GM20431 (cell line): Measurements from ENCODE around the gene KCNQ1.

Source experiments
- in situ Hi-C: fragments of 300-500 bp; cut with MseI, MboI; formaldehyde crosslinking; loops from one replicate; pipeline ENCODE4 v1.15.0; 2020; ENCODE audit warnings: low sequenced_read_pairs; ENCODE audit not compliant: unreplicated experiment

The KCNQ1 gene

GRCh38 chr11:2554338-2555207 lies 109.8 kb downstream of the KCNQ1 start:
- in situ Hi-C loops = no loop called here

- in situ Hi-C loops = no loop called here
These were observed 110.5 kb downstream of the KCNQ1 start for GRCh38 chr11:2555336-2555735.

GRCh38 chr11:2555891-2556290 lies 111.1 kb downstream of the KCNQ1 start:
- in situ Hi-C loops = no loop called here

DNA sequence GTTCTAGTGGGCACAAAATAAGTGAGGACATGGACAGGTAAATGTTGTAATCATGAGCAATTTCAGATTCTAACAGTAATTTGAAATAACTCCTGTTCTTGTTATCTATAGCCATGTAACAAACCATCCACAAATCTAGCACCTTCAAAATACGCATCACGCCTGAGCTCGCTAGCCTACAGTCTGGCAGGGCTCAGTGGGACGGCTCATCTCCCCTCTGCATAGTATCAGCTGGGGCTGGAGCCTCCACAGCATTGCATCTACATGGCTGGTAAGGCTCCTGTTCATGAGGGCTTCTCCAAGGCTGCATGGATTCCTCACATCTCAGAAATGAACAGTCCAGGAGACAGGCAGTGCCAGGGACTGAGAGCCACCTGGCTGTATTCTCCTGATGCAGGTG lies 112.6 kb downstream of the KCNQ1 start:
- in situ Hi-C loops = no loop called here

GRCh38 chr11:2558397-2558796 lies 113.6 kb downstream of the KCNQ1 start:
- in situ Hi-C loops = no loop called here

DNA sequence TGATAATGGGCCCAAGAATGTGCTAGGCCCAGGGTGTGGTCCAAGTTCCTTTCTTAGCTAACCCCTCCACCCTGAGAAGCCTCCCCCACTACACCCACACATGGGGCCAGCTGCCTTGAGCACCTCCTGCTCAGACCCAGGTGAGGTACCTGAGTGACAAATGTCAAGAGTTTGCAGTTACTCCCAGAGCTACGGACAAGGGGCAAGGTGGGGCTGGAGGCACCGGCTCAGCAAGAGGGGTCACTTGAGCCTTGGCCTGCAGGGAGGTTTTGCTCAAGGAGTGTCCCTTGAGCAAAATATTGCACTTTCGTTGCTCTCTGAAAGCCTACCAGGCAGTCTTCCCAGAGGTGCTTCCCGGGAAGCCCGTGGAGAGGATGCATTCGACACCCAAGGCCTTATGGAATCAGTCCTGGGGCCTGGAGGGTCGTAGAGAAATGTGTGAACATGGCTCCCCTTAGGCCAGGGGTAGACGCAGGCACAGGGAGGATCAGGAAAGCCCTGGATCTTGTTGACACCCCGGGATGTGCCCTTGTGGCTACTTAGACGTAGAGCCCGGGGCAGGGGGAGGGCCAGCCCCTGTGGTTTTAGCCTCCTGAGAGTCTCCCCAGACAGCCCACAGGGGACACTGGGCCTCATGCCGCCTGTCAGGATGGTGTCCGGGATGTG lies 114.2 kb downstream of the KCNQ1 start:
- in situ Hi-C loops = no loop called here

GRCh38 chr11:2559527-2560311 lies 114.9 kb downstream of the KCNQ1 start:
- in situ Hi-C loops = no loop called here

- in situ Hi-C loops = no loop called here
These were observed 117.1 kb downstream of the KCNQ1 start for GRCh38 chr11:2561696-2562581.

DNA sequence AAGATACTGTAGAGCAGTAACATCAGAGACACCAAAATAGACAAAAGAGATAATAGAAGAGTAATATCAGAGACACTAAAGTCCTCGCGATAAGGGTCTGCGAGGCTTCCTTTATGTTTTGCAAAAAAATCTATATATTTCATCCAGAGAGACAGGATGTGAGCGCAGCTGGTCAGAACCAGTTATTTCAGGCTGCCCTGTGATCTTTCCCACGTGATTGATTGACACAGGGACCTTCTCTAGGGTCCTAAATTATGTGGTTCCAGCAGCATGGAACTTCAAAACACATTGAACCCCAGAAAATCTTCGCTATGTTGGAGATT lies 118.0 kb downstream of the KCNQ1 start:
- in situ Hi-C loops = no loop called here

GRCh38 chr11:2563213-2564007 lies 118.6 kb downstream of the KCNQ1 start:
- in situ Hi-C loops = no loop called here

DNA sequence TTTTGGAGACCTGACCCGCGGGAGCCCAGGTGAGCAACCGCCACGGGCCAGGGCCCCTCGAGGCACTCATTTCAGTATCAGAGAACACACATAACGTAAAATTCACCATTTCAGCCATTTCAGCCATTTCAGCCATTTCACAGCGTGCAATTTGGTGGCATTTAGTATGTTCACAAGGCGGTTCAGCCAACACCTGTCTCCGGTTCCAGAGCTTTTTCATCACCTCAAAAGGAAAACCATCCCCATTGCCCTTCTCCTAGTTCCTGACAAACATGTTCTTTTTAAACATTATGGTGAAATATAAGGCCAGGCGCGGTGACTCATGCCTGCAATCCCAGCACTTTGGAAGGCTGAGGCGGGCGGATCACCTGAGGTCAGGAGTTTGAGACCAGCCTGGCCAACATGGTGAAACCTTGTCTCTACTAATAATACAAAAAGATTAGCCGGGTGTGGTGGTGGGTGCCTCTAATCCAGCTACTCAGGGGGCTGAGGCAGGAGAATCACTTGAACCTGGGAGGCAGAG lies 119.3 kb downstream of the KCNQ1 start:
- in situ Hi-C loops = no loop called here

- in situ Hi-C loops = no loop called here
These were observed 120.0 kb downstream of the KCNQ1 start for GRCh38 chr11:2564588-2565425.

GRCh38 chr11:2565447-2566222 lies 120.8 kb downstream of the KCNQ1 start:
- in situ Hi-C loops = no loop called here

DNA sequence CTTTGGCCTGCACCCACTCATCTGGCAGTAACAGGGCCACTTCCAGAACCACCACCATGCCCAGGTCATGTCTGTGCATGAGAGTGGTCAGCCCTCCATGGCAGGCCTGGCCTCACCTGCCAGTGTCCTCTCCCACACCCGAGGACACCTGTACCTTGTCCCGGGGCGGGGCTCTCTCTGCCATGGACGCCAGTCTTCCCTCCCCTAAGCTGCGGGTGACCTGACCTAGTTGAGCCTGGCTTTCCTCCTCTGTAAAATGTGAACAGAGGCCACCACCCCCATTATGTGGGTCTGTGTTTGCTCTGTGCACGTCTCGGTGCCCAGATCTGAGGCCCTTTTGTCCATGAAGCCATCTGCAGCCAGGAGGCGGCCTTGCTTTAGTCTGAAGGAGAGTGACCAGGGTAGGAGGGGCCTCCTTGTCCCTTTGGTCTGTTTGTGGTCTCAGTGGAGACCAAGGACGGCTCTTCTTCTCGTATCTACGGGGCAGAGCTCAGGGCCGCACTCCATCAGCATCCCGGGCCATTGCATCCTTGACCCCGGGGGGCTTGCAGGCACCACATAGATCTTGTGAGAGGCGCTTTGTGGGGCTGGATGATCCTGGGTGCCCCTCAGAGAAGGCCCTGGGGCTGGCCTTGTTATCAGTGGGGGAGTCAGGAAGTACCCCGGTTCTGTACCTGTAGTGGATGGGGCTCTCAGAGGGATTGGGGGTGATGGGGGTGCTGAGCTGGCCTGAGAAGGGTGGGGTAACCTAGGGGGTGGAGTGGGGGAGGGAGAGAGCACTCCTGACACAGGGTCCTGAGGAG lies 121.6 kb downstream of the KCNQ1 start:
- in situ Hi-C loops = no loop called here

GRCh38 chr11:2567026-2567671 lies 122.3 kb downstream of the KCNQ1 start:
- in situ Hi-C loops = no loop called here

GRCh38 chr11:2569321-2569721 lies 124.5 kb downstream of the KCNQ1 start:
- in situ Hi-C loops = no loop called here
